Spinal cord (tissue), 10 donors: Measurements from ENCODE around the gene F2RL2. TPM values are rescaled to one million over a fixed set of nuclear protein-coding genes. Genes with fewer than 3 reads are reported as not detected.

Experiments
- DNase-seq, 6 donors: peaks; one replicate each; pipeline versions ENCODE4 v3.0.0 to v3.0.0-alpha.2; 2013 to 2015; ENCODE audit warnings: low spot score in 6 of 6, low read depth in 4 of 6
- H3K27ac ChIP-seq: one replicate; pipeline ENCODE4 v1.5.1; 2013; ENCODE audit warnings: low read depth, low read length, control low read depth
- H3K27me3 ChIP-seq: one replicate; pipeline ENCODE4 v1.6.1; 2013; ENCODE audit warnings: low read length; ENCODE audit not compliant: control insufficient read depth, insufficient read depth
- H3K36me3 ChIP-seq: one replicate; pipeline ENCODE4 v1.6.1; 2013; ENCODE audit warnings: low read length; ENCODE audit not compliant: control insufficient read depth, insufficient read depth
- H3K4me1 ChIP-seq: one replicate; pipeline ENCODE4 v1.6.1; 2013; ENCODE audit warnings: low read length; ENCODE audit not compliant: control insufficient read depth, insufficient read depth
- H3K4me3 ChIP-seq: one replicate; pipeline ENCODE4 v1.5.1; 2013; ENCODE audit warnings: low read depth, low read length, control low read depth
- H3K9me3 ChIP-seq: one replicate; pipeline ENCODE4 v1.6.1; 2013; ENCODE audit warnings: low read length; ENCODE audit not compliant: control insufficient read depth, insufficient read depth
- WGBS: methylation state at CpG from one replicate; pipeline ENCODE4 v1.1.5; 2013; ENCODE audit warnings: missing lambda C conversion rate; ENCODE audit not compliant: insufficient coverage; 5-methylcytosine and 5-hydroxymethylcytosine counted together
- polyA plus RNA-seq, 2 donors: library from polyadenylated mRNA; unstranded; fragments of 120-200 nt; gene quantifications; one replicate each; pipeline ENCODE4 v1.2.1, GENCODE V29; 2013; ENCODE audit not compliant: insufficient read length in 2 of 2
- total RNA-seq, 2 donors: library from RNA; depleted of rRNA in 1 of 2; stranded (reverse); fragments of 120-200 nt in 1 of 2; fragments of >200 nt in 1 of 2; gene quantifications; one replicate each; pipeline versions ENCODE4 v1.2.3 to v1.2.4, GENCODE V29; 2013 to 2014
- donor health status: healthy.

Gene F2RL2
- total and polyA plus RNA-seq, 4 donors: 0.63 to 1.7 (median 0.93) TPM

GRCh38 chr5:76657091-76657490, 33.9 kb upstream of the F2RL2 start:
- no peaks in the 10 kb centered on the region for H3K27me3 ChIP-seq
- 89% methylated on average over 1 of the region's 3 CpGs for WGBS

GRCh38 chr5:76652809-76653414, 29.7 kb upstream of the F2RL2 start:
- H3K4me3 ChIP-seq: no peak overlapping the region
- H3K4me1 ChIP-seq: no peaks in the 10 kb centered on the region
- H3K9me3 ChIP-seq: peaks cover 13% of the 10 kb centered on the region
- H3K27ac ChIP-seq: no peak overlapping the region
- H3K27me3 ChIP-seq: no peaks in the 10 kb centered on the region
- DNase-seq: no peak
- H3K36me3 ChIP-seq: no peaks in the 10 kb centered on the region
- WGBS: 86% methylated on average over 1 of the region's 3 CpGs

More at GRCh38 chr5:76657091-76657490, 33.9 kb upstream of the F2RL2 start:
- H3K27ac ChIP-seq: no peak overlapping the region
- DNase-seq: no peak
- H3K4me3 ChIP-seq: no peak overlapping the region
- no peaks in the 10 kb centered on the region for H3K36me3 ChIP-seq
- H3K9me3 ChIP-seq: no peaks in the 10 kb centered on the region
- H3K4me1 ChIP-seq: no peaks in the 10 kb centered on the region

- no peaks in the 10 kb centered on the region for H3K4me1 ChIP-seq
- H3K36me3 ChIP-seq: no peaks in the 10 kb centered on the region
- no peak for DNase-seq
- H3K27ac ChIP-seq: no peak overlapping the region
- no CpG with 5 or more reads among the region's 2 CpGs for WGBS
- H3K9me3 ChIP-seq: peaks cover 14% of the 10 kb centered on the region
- no peak overlapping the region for H3K4me3 ChIP-seq
- H3K27me3 ChIP-seq: no peaks in the 10 kb centered on the region
These were observed 25.9 kb upstream of the F2RL2 start for GRCh38 chr5:76649140-76649539.

GRCh38 chr5:76643371-76643770, 20.2 kb upstream of the F2RL2 start:
- Histone ChIP-seq H3K27me3 (no peaks in the 10 kb centered on the region), H3K4me1 (no peaks in the 10 kb centered on the region), H3K9me3 (peaks cover 2% of the 10 kb centered on the region), H3K27ac (no peak overlapping the region), H3K36me3 (no peaks in the 10 kb centered on the region), H3K4me3 (no peak overlapping the region)
- DNase-seq: no peak

- no peak for DNase-seq
- H3K36me3 ChIP-seq: no peaks in the 10 kb centered on the region
- H3K9me3 ChIP-seq: no peaks in the 10 kb centered on the region
- H3K4me3 ChIP-seq: no peak overlapping the region
- 90% methylated on average over 2 of the region's 6 CpGs for WGBS
- no peaks in the 10 kb centered on the region for H3K4me1 ChIP-seq
- no peaks in the 10 kb centered on the region for H3K27me3 ChIP-seq
- no peak overlapping the region for H3K27ac ChIP-seq
These were observed 19.3 kb upstream of the F2RL2 start for GRCh38 chr5:76642390-76643040.

GRCh38 chr5:76641514-76642120, 18.4 kb upstream of the F2RL2 start:
- H3K4me1 ChIP-seq: no peaks in the 10 kb centered on the region
- H3K9me3 ChIP-seq: no peaks in the 10 kb centered on the region
- no peak overlapping the region for H3K27ac ChIP-seq
- DNase-seq: peak; percentile 15 to 84 (median 44)
- no peak overlapping the region for H3K4me3 ChIP-seq
- no peaks in the 10 kb centered on the region for H3K36me3 ChIP-seq
- WGBS: no CpG with 5 or more reads among the region's 1 CpG
- H3K27me3 ChIP-seq: no peaks in the 10 kb centered on the region

GRCh38 chr5:76638479-76638878, 15.3 kb upstream of the F2RL2 start:
- Histone ChIP-seq H3K27ac (no peak overlapping the region), H3K4me3 (no peak overlapping the region), H3K9me3 (no peaks in the 10 kb centered on the region), H3K4me1 (no peaks in the 10 kb centered on the region), H3K27me3 (no peaks in the 10 kb centered on the region), H3K36me3 (no peaks in the 10 kb centered on the region)
- WGBS: 57% methylated on average over 1 of the region's 1 CpG
- no peak for DNase-seq

- Histone ChIP-seq H3K9me3 (no peaks in the 10 kb centered on the region), H3K27me3 (no peaks in the 10 kb centered on the region), H3K36me3 (no peaks in the 10 kb centered on the region), H3K4me1 (no peaks in the 10 kb centered on the region), H3K27ac (no peak overlapping the region), H3K4me3 (no peak overlapping the region)
- no peak for DNase-seq
- 100% methylated on average over 1 of the region's 2 CpGs for WGBS
These were observed 14.3 kb upstream of the F2RL2 start for GRCh38 chr5:76637490-76637889.

GRCh38 chr5:76634661-76635060, 11.5 kb upstream of the F2RL2 start:
- 100% methylated on average over 2 of the region's 4 CpGs for WGBS
- H3K4me3 ChIP-seq: no peak overlapping the region
- H3K4me1 ChIP-seq: no peaks in the 10 kb centered on the region
- H3K27ac ChIP-seq: no peak overlapping the region
- H3K36me3 ChIP-seq: no peaks in the 10 kb centered on the region
- H3K9me3 ChIP-seq: no peaks in the 10 kb centered on the region
- no peaks in the 10 kb centered on the region for H3K27me3 ChIP-seq
- no peak for DNase-seq

GRCh38 chr5:76626738-76627137, 3.5 kb upstream of the F2RL2 start:
- Histone ChIP-seq H3K27ac (no peak overlapping the region), H3K4me1 (no peaks in the 10 kb centered on the region), H3K27me3 (no peaks in the 10 kb centered on the region), H3K36me3 (no peaks in the 10 kb centered on the region), H3K4me3 (no peak overlapping the region), H3K9me3 (no peaks in the 10 kb centered on the region)
- DNase-seq: no peak
- 83% methylated on average over 6 of the region's 6 CpGs for WGBS
